ENCODE measurements around the gene CBX5. TPM values are rescaled to one million over a fixed set of nuclear protein-coding genes. Genes with fewer than 3 reads are reported as not detected.

Gene CBX5
- polyA plus RNA-seq, 1 of the 3 experiments (the other 2 are of a cell fraction), result 11.6 TPM

DNA sequence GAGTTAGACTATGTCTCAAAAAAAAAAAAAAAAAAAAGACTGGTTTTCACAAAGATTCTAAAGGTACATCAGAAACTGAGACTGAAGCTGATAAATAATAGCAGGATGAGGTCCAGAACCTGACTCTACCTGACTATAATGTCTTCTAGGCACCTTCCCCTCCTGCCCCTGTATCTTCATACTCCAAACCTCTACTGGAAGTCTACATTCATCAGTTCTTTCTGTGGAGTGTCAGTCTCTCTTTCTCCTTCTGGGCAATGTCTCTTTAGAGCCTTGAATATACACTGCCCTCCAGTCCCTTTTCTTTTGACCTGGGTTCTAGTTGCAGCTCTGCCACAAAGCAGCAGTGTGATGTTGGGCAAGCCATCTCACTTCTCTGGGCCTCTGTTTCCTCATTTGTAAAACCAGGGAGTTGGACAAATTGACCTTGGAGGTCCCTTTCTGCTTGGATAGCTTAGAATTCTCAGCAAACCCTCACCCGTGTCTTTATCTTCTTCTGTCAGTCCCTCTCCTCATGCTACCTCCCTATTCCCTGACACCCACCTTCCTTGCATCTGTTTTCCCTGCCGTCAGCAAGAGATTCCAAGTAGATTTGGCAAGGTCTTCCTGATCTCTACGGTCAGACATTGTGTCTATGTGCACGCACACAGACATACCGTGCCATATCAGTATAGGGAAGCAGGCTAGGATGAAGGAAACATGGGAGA, 16.6 kb upstream of the CBX5 start:
- Histone ChIP-seq H2AFZ (ENCODE audit: low read depth) (no peak overlapping the region), H3K36me3 (replicated peaks in 1 of 2; ENCODE audit: control insufficient read depth in 1 of 2, insufficient read depth in 2 of 2, low read length in 1 of 2) (no peaks in the 10 kb centered on the region), H3K4me3 (ENCODE audit: low read depth in 2 of 2, low read length in 1 of 2) (no peak overlapping the region), H3K27me3 (ENCODE audit: insufficient read depth) (no peaks in the 10 kb centered on the region), H3K4me2 (no peak overlapping the region), H3K79me2 (ENCODE audit: insufficient read depth) (no peaks in the 10 kb centered on the region), H3K9ac (no peak overlapping the region), H3K9me3 (no peaks in the 10 kb centered on the region), H3K4me1 (ENCODE audit: control insufficient read depth in 1 of 2, insufficient read depth in 2 of 2, low read depth in 1 of 2, low read length in 1 of 2) (peaks cover 0 to 13% of the 10 kb centered on the region in 2 experiments; a peak in 1 of 4 replicates), H4K20me1 (ENCODE audit: insufficient read depth) (no peaks in the 10 kb centered on the region), H3F3A (replicated peaks; ENCODE audit: insufficient read depth) (peaks cover 3% of the 10 kb centered on the region), H3K9me2 (no peaks in the 10 kb centered on the region), H3K27ac (ENCODE audit: low read depth in 2 of 2, low read length in 1 of 2) (no peak overlapping the region)
- WGBS (ENCODE audit: low lambda C conversion rate), result 87% methylated on average over 5 of the region's 5 CpGs
- CTCF ChIA-PET, result interaction anchor here (1.4 to 9.7 kb wide), 6 partner anchors 11 to 83 kb away, joined by 3 to 86 read pairs (median 6); partner anchors contain the start of gene COPZ1
- no peak for DNase-seq
- POLR2A ChIA-PET, result interaction anchor here (1.3 to 1.9 kb wide), 3 partner anchors 10 to 12 kb away, joined by 3 to 6 read pairs (median 5); no protein-coding TSS in a partner anchor
- TF ChIP-seq, protein P1, sequence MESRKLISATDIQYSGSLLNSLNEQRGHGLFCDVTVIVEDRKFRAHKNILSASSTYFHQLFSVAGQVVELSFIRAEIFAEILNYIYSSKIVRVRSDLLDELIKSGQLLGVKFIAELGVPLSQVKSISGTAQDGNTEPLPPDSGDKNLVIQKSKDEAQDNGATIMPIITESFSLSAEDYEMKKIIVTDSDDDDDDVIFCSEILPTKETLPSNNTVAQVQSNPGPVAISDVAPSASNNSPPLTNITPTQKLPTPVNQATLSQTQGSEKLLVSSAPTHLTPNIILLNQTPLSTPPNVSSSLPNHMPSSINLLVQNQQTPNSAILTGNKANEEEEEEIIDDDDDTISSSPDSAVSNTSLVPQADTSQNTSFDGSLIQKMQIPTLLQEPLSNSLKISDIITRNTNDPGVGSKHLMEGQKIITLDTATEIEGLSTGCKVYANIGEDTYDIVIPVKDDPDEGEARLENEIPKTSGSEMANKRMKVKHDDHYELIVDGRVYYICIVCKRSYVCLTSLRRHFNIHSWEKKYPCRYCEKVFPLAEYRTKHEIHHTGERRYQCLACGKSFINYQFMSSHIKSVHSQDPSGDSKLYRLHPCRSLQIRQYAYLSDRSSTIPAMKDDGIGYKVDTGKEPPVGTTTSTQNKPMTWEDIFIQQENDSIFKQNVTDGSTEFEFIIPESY (IDR thresholded peaks at IDR 0.05; ENCODE audit: borderline replicate concordance, low read depth), result no peak
- no peak for TF ChIP-seq RCOR1 (IDR thresholded peaks at IDR 0.05; ENCODE audit: low read length)
- TF ChIP-seq TEAD4 (IDR thresholded peaks at IDR 0.05; ENCODE audit: borderline replicate concordance, insufficient read depth), result no peak
- TF ChIP-seq FOXM1 (IDR thresholded peaks at IDR 0.05; ENCODE audit: low read depth), result no peak
- no peak for TF ChIP-seq SMC3 (IDR thresholded peaks at IDR 0.05; ENCODE audit: low read depth, low read length)
- TF ChIP-seq, protein P2, sequence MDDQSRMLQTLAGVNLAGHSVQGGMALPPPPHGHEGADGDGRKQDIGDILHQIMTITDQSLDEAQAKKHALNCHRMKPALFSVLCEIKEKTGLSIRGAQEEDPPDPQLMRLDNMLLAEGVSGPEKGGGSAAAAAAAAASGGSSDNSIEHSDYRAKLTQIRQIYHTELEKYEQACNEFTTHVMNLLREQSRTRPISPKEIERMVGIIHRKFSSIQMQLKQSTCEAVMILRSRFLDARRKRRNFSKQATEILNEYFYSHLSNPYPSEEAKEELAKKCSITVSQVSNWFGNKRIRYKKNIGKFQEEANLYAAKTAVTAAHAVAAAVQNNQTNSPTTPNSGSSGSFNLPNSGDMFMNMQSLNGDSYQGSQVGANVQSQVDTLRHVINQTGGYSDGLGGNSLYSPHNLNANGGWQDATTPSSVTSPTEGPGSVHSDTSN (IDR thresholded peaks at IDR 0.05), result no peak

DNA sequence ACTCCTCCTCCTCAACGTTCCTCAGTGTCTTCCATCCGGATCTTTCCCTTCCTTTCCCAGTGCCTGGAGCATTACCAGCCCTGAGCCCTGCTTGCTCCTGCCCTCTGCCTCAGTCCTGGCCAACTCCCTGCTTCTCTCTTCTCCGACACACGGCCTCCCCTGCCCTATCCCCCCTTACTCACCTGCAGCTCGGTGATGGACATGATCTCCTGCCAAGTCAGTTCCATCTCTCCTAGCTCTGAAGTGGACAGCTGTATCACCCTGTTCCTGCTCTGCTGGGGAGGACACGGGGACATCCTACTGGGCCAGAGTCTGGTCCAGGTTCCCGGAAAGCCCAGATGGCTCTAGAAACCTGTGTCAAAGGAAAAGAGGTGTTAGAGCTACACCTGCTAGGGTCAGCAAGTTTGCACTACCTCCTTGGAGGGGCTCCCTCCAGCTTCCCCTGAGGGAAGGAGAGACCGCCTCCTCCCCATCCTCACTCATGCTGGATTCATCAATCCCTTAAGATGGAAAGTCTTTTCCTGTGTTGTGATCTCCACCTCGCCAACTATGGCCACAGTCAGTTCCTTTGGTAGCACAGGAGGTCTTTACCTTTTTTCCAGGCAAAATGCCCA, 15.1 kb upstream of the CBX5 start:
- no peaks in the 10 kb centered on the region for H3K9me3 ChIP-seq
- H3K4me3 ChIP-seq (ENCODE audit: low read depth in 2 of 2, low read length in 1 of 2), result no peak overlapping the region
- H3K9me2 ChIP-seq, result no peaks in the 10 kb centered on the region
- no peaks in the 10 kb centered on the region for H3K79me2 ChIP-seq (ENCODE audit: insufficient read depth)
- no peak for DNase-seq
- WGBS (ENCODE audit: low lambda C conversion rate), result 84% methylated on average over 8 of the region's 9 CpGs
- no peaks in the 10 kb centered on the region for H4K20me1 ChIP-seq (ENCODE audit: insufficient read depth)
- TF ChIP-seq, protein P3, sequence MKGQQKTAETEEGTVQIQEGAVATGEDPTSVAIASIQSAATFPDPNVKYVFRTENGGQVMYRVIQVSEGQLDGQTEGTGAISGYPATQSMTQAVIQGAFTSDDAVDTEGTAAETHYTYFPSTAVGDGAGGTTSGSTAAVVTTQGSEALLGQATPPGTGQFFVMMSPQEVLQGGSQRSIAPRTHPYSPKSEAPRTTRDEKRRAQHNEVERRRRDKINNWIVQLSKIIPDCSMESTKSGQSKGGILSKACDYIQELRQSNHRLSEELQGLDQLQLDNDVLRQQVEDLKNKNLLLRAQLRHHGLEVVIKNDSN (IDR thresholded peaks at IDR 0.05; ENCODE audit: borderline replicate concordance, low read depth), result no peak
- TF ChIP-seq GABPA (IDR thresholded peaks at IDR 0.05; ENCODE audit: low read depth), result no peak
- no peak for TF ChIP-seq YY1 (IDR thresholded peaks at IDR 0.05; ENCODE audit: low read depth)
- no peak for TF ChIP-seq RAD21 (IDR thresholded peaks at IDR 0.05; ENCODE audit: low read length)
- TF ChIP-seq EZH2phosphoT487 (IDR thresholded peaks at IDR 0.05; ENCODE audit: borderline replicate concordance, low read depth), result no peak
- no peak for TF ChIP-seq FOXM1 (IDR thresholded peaks at IDR 0.05; ENCODE audit: low read depth)
- TF ChIP-seq, protein P4, sequence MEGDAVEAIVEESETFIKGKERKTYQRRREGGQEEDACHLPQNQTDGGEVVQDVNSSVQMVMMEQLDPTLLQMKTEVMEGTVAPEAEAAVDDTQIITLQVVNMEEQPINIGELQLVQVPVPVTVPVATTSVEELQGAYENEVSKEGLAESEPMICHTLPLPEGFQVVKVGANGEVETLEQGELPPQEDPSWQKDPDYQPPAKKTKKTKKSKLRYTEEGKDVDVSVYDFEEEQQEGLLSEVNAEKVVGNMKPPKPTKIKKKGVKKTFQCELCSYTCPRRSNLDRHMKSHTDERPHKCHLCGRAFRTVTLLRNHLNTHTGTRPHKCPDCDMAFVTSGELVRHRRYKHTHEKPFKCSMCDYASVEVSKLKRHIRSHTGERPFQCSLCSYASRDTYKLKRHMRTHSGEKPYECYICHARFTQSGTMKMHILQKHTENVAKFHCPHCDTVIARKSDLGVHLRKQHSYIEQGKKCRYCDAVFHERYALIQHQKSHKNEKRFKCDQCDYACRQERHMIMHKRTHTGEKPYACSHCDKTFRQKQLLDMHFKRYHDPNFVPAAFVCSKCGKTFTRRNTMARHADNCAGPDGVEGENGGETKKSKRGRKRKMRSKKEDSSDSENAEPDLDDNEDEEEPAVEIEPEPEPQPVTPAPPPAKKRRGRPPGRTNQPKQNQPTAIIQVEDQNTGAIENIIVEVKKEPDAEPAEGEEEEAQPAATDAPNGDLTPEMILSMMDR (IDR thresholded peaks at IDR 0.05), result no peak
- no peak for TF ChIP-seq JUND (IDR thresholded peaks at IDR 0.05)
- no peak for TF ChIP-seq NFIC (IDR thresholded peaks at IDR 0.05; ENCODE audit: borderline replicate concordance)
- TF ChIP-seq POLR2AphosphoS5 (IDR thresholded peaks at IDR 0.05; ENCODE audit: low read depth, low read length), result no peak
- no peak for TF ChIP-seq TCF12 (IDR thresholded peaks at IDR 0.05)
- no peaks in the 10 kb centered on the region for H3K27me3 ChIP-seq (ENCODE audit: insufficient read depth)
- no peak overlapping the region for H3K9ac ChIP-seq
- no peak overlapping the region for H2AFZ ChIP-seq (ENCODE audit: low read depth)
- peaks cover 0 to 2% of the 10 kb centered on the region in 2 experiments; a peak in 1 of 4 replicates for H3K4me1 ChIP-seq (ENCODE audit: control insufficient read depth in 1 of 2, insufficient read depth in 2 of 2, low read depth in 1 of 2, low read length in 1 of 2)
- H3K4me2 ChIP-seq, result no peak overlapping the region
- H3K36me3 ChIP-seq (replicated peaks in 1 of 2; ENCODE audit: control insufficient read depth in 1 of 2, insufficient read depth in 2 of 2, low read length in 1 of 2), result no peaks in the 10 kb centered on the region
- POLR2A ChIA-PET, result interaction anchor here (0.9 to 1.9 kb wide), 4 partner anchors 8 to 13 kb away, joined by 3 to 6 read pairs (median 4); no protein-coding TSS in a partner anchor
- H3K27ac ChIP-seq (ENCODE audit: low read depth in 2 of 2, low read length in 1 of 2), result no peak overlapping the region
- peaks cover 10% of the 10 kb centered on the region for H3F3A ChIP-seq (replicated peaks; ENCODE audit: insufficient read depth)
- CTCF ChIA-PET, result interaction anchor here (0.6 to 9.7 kb wide), 15 partner anchors 10 to 85 kb away, joined by 3 to 86 read pairs (median 4); partner anchors contain the start of gene COPZ1

All from SK-N-SH (cell line).